Neural progenitor cell (in vitro differentiated cells): ENCODE results near the gene ADCY5.

Experiments
- CTCF ChIP-seq: fragments of 200-600 bp; sonication (generic); IDR thresholded peaks from 2 replicates; pipeline ENCODE4 v1.5.1; 2017; ENCODE audit warnings: antibody characterized with exemption, mild to moderate bottlenecking
- EZH2 ChIP-seq: fragments of 200-600 bp; sonication (generic); IDR thresholded peaks from 2 replicates; pipeline ENCODE4 v1.6.1; 2017; ENCODE audit warnings: antibody characterized with exemption, mild to moderate bottlenecking, moderate library complexity

- TF ChIP-seq CTCF (no peak), EZH2 (no peak)
Observed at GRCh38 chr3:123479891-123480290, 31.0 kb upstream of the ADCY5 start.
